HG02798 (cell line): ENCODE measurements around the gene ADAM12.

Experiments
- ATAC-seq: cut with Tn5 transposase; IDR thresholded peaks from one replicate; pipeline ENCODE4 v1.9.1; 2021; ENCODE audit warnings: mild to moderate bottlenecking; ENCODE audit not compliant: unreplicated experiment, poor library complexity

The ADAM12 gene

DNA sequence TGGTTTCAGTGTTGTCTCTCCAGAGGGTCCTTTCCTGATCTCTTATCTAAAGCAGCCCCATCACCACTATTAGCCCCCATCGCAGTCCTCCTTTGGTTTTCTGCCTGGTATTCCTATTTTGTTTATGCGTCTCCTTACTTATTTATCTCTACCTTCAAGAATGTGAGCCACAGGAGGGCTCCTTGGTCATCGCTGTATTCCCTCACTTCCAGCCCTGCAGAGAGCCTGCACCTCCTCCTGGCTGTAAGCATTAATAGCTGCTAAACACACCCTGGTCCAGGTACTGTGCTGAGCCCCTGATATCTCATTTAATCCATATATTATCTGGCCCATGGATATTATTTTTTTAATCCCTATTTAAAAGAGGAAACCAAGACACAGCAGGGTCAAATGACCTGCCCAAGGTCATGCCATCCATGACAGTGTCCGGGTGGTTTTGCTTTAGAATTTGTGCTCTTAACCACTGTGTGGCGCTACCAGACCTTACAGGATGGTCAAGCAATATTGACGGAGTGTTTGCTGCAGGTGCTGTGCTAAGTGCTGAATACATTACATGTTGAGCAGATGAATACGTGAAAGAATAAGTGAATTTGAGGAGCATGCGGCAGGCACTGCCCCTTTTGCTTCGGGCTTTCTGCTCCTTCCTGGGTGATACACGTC, 227.2 kb downstream of the ADAM12 start:
- ATAC-seq: no peak

DNA sequence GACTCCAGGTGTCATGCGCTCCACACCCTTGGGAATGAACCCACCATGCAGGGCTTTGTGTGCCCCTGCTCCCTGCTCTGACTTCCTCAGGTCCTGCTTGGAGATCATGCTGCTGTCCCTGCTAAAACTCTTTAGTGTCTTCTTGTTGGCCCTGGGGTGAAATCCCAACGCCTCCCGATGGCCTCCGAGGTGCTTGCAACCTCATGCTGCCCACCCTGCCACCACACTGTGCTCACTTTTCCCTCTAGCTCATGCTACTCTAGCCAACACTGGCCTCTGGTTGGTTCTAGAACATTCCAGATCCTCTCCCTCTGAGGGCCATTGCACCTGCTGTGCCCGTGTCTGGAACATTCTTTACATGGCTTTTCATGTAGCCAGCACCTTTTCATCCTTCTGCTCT, 227.7 kb downstream of the ADAM12 start:
- no peak for ATAC-seq

- no peak for ATAC-seq
These were observed 230.0 kb downstream of the ADAM12 start for GRCh38 chr10:126158133-126158892.

GRCh38 chr10:126157189-126157588, 231.1 kb downstream of the ADAM12 start:
- no peak for ATAC-seq

DNA sequence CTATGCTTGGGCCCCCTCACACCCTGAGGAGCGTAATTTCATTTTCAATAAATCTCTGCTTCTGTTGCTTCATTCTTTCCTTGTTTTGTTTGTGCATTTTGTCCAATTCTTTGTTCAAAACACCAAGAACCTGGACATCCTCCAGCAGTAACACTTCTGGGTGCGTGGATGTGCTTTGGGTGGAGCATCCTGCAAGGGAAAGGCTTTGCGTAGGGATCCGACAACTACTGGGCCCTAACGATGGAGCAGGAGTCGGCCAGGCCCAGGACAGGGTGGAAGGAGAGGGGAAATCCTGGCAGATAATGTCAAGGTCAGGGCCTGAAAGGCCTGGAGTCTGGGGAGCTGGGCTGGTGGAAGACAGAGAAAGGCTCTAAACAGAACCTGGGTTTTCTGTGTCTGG, 231.8 kb downstream of the ADAM12 start:
- ATAC-seq: no peak

- ATAC-seq: no peak
These were observed 232.3 kb downstream of the ADAM12 start for GRCh38 chr10:126156012-126156411.

DNA sequence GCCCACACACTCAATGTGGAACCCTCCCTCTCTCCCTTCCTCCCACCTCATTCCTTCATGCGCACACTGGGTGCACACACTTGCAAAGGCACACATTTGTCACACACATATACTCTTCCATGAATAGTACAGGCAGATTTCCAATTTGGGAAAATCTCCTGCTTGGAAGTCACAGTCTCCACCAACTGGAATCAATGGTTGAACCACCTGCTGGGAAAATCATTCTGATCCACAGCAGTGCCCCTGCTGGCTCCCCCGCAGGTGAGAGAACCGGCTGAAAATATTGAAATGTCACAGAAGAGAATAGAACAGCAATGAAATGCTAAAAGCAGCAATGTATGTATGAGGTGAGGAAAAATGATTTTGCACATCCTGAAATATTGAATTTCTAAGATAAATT, 232.7 kb downstream of the ADAM12 start:
- no peak for ATAC-seq

DNA sequence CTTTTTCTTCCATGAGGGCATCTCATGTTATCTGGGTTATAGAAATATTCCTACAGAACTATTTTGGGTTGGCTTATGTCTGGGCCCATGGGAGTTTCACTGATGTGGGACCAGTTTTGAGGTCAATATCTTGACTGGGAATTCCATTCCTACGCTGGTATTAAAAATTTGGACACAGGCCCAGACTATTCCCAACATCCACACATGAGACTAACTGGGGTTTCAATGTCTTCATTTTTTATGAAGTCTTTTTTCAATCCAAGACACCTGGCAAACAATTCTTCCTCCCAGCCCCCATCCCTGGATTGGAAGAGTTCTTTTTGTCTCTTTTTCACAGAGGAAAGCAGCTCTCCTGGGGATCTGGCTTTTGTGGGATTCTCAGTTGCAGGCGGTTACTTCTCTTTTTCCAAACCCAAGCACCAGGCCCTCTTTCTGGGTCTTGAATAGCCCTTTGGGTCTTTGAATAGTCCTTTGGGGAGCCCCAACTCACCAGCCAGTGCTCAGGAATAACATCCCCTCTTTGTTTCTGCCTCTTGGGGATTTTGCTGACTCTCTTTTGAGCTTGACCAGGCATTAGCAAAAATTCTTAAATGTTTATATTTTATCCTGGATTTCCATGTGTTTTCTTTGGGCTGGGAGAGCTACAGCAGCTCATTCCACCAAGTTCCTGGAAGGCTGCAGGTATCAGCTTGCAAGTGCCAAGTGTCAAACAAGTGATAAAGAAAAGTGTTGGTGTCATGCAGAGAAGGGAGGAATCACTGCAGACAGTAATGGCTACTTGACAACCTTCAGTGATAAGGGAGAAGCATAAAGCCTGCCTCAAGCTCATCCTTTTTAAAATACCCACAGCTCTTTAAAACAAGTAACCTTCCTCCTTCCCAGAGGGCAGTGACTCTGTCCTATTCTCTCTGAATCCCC, 234.3 kb downstream of the ADAM12 start:
- ATAC-seq: no peak

GRCh38 chr10:126147866-126148587, 240.2 kb downstream of the ADAM12 start:
- no peak for ATAC-seq

DNA sequence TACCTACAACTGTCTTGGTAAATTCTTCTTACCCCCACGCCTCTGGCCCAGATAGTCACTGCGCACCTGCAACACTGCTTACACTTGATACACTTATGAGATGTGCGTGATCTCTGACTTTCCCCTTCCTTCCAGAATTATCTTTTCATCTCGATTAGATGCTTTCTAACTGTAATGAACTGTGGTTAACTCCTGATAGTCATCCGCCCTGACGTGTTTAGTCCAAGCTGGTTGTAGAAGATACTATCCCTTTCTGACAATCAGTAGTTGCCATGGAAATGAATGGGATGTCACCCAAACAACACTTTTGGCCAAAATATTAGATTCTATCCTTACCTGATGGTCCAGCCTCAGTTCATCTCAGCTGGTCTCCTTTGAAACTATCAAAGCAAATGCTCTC, 241.5 kb downstream of the ADAM12 start:
- ATAC-seq: no peak

DNA sequence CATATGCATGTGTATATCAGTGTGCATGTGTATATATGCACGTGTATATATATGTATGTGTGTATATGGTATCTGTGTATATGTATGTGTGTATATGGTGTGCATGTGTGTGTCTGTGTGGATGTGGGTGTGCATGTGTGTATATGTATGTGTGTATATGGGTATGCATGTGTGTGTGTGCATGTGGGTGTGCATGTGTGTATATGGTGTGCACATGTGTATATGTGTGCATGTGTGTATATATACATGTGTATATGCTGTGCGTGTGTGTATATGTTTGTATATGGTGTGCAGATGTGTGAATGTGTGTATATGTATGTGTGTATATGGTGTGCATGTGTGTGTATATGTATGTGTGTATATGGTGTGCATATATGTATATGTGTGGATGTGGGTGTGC, 245.2 kb downstream of the ADAM12 start:
- ATAC-seq: no peak

DNA sequence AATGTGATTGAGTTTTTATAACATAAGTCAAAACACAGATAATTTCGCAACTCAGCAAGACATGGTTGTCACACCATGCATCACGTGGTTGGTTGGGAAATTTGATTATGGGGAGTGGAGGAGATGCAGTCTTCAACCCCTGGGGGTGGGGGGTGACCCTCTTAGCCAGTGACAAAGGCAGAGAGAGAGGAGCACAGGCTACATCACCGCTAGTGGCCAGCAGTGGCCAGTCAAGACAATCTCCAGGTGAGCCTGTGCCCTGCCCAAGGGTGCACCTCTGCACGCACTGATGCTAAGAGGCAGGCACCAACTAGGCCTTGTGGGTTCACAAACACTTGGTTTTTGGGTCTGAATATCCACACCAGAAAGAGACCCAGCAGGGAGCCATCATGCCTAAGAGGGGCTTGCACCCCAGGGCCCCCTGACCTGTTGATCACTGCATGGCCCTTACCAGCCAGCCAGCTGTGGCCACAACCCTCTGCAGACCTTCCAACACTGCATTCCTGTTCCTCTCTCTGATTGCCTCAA, 247.5 kb downstream of the ADAM12 start:
- no peak for ATAC-seq

- ATAC-seq: no peak
These were observed 250.6 kb downstream of the ADAM12 start for GRCh38 chr10:126137562-126138221.

DNA sequence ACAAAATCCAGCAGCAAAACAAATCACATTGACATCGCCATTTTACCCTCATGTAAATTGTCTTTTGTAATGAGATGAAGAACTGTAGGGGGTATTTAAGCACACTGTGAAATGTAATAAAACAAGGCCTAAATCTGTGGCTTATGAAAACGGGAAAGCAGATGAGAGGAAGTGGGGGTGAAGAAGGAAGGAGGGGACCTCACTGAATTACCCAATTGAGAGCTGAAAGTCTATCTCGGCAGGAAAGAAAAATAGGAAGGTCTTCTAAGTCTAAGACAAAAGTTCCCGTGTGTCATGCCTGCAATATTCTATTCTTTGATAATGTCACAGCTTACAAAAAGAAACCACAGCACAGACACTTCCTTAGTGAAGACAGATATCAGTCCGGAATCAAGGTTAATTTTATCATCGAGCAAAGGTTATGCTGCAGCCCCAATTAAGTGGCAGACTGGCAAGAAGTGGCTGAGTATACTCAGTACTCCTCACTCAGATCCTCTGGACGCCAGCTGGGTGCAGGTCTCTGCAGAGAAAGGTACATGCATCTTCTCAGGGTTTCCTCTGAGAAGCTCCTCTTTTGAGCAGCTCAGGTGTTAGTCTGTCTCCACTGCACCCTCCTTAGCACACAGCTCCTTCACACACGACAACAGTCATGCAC, 252.2 kb downstream of the ADAM12 start:
- ATAC-seq: no peak

DNA sequence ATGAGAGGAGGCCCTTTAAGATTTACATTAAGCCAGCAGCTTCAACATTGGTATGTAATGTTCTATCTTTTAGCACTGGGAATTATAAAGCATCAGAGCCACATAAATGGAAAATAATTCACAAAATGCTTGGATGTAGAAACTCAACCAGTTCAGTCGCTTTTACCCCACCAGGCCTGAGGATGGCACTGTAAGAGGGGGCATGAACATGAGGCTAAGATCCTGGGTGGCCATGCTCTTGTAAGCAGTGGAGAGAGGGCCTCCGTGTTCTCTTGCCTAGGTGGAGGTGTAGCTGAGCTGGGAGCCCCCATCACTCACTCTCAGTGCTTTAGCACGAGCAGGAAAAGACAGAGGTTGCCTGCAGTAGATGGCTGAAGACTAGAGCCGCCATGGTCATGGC, 253.1 kb downstream of the ADAM12 start:
- ATAC-seq: no peak

DNA sequence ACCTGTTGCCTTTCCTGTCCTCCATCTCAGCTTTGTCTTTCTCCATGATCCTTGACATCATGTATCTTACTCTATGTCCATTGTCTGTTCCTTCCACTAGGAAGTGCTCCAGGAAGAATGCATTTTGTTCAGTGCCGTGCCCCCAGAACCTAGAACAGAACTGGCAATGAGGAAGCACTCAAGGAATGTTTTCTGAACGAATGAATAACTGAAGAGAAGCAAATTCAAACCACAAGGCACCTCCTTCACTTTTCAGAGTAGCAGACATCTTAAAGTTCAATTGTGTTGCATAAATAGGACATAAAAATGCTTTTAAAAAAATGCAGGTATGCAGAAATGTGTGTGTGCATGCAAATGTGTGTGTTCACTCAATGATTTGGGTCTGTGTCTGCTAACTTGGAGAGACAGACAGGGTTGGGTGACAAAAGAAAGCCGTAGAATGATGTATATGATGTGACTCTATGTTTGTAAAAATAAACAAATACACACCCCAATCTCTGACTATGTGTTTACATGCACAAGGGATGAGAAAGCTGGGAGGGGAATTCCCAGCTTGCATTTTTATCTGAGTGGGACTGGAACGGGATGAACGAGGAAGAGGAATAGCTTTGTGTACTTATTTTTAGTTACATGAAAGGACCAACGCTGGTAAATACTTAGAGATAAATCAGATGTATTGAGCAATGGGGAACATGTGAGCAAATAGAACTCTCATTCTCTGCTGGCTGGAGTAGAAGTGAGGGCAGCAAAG, 254.2 kb downstream of the ADAM12 start:
- no peak for ATAC-seq

DNA sequence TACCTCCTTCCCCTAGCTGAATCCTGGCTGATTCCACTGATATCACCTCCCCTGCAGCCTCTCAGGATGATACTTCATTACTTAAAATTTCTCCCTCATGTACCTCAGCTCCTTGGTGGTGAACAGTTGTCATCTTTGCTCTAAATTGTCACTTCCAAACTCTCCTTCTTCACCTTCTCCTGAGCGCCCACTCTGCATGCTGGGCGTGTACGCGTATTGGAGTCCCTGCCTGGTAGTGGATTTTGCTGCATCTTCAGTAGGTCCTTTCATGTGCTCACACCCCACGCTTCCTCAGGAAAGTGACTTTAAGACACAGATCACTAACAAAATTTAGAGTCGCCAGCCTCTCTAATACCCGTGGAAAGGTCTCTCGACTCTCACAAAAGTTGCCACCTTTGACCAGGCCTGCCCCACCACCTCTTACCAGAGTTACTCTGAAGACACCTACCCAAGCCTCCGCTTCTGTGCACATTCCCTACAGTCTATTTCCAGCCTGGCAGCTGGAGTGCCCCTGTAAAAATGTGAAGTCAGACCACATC, 255.1 kb downstream of the ADAM12 start:
- ATAC-seq: no peak

GRCh38 chr10:126131341-126131740, 256.9 kb downstream of the ADAM12 start:
- no peak for ATAC-seq
